GM18508 (cell line): ENCODE data around the gene PTPN12.
"Not testable (repeated sequence)": the region's sequence is repeated elsewhere in the genome, so short reads cannot be mapped to it uniquely, and the experiment has no call there.

Experiments
- ATAC-seq: cut with Tn5 transposase; IDR thresholded peaks from one replicate; pipeline ENCODE4 v1.9.1; 2021; ENCODE audit warnings: moderate number of reproducible peaks; ENCODE audit not compliant: insufficient read depth, unreplicated experiment

PTPN12 gene

DNA sequence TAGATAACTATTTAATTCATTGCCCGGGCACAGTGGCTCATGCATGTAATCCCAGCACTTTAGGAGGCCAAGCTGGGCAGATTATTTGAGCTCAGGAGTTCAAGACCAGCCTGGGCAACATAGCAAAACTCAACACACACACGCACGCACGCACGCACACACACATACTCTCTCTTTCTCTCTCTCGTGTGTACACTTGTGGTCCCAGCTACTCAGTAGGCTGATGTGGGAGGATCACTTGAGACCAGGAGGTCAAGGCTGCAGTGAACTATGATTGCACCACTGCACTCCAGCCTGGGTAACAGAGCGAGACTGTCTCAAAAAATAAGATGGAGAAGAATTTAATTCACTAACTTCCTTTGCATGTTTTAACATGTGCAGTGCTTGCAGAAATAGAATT, 38.1 kb downstream of the PTPN12 start:
- ATAC-seq = no peak

DNA sequence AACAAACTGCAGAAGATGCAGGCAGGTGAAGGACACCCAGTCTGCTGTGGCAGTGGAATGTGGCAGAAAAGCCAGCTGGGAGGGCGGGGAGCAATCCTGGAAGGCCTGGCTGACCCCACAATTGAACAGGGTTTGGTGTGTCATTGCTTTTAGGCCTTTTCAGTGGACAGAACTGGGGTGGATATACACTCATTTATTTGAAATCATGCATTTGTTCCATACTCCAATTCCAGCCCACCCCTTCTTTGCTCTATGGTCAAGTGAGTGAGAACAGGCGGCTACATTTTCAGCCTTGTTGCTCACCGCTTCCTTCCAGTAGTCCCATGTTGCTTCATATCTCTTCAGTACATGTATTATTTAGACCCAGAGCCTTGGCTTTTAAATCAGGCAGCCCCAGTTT, 39.8 kb downstream of the PTPN12 start:
- no peak for ATAC-seq

DNA sequence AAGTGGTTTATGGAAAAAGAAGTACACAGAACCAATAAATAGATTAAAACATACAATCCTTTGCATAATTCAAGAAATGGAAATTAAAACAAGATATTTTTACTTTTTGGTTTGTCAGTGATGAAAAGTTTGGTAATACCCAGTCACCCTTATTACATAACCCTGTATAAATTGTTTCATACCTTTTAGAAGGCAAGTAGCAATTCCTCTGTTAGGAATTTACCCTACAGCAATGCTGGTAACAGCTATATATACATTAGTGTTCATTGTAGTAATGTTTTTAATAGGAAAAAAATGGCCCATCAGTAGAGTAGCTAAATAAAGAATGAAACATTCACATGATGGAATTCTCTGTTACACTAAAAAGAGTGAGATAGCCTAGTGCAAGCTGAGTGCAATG, 42.7 kb downstream of the PTPN12 start:
- ATAC-seq = no peak

DNA sequence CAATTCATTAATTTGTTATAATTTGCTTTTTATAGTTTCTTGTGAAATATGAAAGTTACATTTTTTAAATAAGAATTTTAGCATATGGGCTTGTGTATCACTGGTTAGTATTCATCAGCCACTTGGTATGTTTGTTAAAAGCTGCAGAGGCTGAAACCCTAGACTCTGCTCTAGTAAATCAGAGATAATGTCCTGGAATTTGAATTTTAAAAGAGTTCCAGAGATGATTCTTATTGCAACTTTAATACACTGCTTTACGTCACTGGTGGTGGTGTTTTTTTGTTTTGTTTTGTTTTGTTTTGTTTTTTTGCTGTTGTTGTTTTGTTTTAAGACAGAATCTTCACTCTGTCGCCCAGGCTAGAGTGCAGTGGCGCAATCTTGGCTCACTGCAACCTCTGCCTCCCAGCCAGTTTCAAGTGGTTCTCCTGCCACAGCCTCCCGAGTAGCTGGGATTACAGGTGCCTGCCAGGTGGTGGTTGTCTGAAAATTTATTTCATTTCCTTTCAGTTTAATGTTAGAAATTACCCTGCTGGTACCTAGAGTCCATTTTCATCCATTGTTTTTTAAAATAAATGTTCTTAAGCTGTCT, 43.8 kb downstream of the PTPN12 start:
- ATAC-seq = no peak

GRCh38 chr7:77587272-77587671, 50.2 kb downstream of the PTPN12 start:
- no peak for ATAC-seq

DNA sequence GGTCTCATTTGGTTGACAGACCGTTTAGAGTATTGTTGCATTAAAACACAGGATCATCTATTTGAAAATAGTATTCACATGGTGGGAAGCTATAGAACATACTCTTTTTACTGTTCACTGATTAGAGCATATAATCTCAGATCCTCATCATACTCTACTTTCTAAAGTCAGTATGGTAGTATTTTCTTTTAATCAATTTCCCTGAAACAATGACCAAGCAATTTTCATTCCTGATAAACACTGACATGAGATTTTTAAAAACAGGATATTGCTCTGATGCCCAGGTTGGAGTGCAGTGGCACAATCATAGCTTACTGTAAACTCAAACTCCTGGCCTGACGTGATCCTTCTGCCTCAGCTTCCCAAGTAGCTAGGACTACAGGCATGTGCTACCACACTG, 63.9 kb downstream of the PTPN12 start:
- ATAC-seq = no peak

- no peak for ATAC-seq
Observed at GRCh38 chr7:77606562-77606961, 69.5 kb downstream of the PTPN12 start.

GRCh38 chr7:77619314-77619713, 82.2 kb downstream of the PTPN12 start:
- ATAC-seq = no peak

DNA sequence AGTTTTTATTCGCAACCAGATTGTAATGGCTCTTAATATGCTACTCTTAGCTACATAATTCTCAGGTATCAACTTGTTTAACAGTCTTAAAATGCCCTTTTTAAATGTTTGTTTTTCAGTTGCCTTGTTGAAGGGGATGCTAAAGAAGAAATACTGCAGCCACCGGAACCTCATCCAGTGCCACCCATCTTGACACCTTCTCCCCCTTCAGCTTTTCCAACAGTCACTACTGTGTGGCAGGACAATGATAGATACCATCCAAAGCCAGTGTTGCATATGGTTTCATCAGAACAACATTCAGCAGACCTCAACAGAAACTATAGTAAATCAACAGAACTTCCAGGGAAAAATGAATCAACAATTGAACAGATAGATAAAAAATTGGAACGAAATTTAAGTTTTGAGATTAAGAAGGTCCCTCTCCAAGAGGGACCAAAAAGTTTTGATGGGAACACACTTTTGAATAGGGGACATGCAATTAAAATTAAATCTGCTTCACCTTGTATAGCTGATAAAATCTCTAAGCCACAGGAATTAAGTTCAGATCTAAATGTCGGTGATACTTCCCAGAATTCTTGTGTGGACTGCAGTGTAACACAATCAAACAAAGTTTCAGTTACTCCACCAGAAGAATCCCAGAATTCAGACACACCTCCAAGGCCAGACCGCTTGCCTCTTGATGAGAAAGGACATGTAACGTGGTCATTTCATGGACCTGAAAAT, 89.7 kb downstream of the PTPN12 start:
- no peak for ATAC-seq

- no peak for ATAC-seq
Observed at GRCh38 chr7:77627309-77627676, 90.2 kb downstream of the PTPN12 start.

GRCh38 chr7:77629797-77630196, 92.7 kb downstream of the PTPN12 start:
- no peak for ATAC-seq

DNA sequence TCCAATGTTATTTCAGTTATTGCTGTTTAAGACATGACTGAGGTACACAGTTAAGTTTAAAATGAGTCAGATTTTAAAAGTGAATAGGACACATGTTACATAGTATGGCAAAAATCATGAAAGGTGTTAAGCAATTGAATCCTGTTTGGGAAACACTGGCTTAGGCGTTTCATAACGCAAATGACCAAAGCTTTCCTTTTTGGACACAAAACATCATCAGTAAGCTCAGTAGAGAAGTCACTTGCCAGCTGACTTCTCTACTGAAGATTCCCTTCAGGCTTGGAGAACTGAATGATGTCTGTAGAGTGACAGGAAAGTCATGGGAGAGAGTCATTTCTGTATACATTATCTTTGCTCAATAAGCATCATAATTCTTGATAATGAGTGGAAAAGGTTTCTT, 94.7 kb downstream of the PTPN12 start:
- no peak for ATAC-seq

DNA sequence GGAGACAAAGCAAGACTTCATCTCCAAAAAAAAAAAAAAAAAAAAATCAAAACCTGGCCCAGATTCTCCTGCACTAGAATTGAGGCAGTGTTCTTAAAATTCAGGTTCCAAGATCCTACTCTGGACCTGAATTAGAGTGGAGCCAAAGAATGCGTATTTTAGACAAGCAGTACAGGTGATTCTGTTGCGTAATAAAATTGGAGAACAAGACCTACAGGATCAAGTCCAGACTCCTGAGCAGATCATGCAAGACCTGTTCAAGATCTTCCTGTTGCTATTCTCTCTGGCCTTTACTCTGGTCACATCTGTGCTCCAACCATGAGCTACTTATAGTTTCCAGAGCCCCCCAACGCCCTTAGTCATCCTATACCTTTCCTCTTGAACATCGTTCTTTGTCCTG, 107.7 kb downstream of the PTPN12 start:
- no peak for ATAC-seq

- ATAC-seq = no peak
Observed at GRCh38 chr7:77648742-77649338, 111.7 kb downstream of the PTPN12 start.

DNA sequence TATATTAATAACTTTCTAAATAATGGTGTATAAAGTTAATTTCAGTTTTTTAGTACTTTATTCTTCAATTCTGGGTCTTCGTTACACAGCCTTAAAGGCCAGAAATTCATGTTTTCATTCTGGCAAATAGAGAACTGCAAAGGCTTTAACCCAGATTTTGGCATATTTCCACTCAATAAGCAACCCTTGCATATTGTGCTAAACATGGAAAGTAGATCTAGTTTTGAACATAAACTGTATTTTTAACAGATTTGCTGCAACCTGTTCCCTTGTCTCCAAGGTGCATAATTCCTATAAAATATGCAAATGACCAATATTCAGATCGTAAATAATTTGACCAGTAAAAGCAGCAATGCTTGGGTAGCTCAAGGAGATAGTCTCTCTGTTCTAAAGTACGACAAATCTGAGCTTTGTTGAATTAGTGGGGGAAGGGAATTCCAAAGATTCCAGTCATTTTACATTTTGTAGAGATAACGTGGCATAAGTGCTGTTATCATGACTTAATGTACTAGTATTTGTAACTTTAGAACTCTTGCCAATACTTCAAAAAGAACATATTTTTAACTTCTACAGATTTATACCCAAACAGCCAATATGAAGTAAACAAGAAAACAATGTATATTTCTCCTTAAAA, 112.7 kb downstream of the PTPN12 start:
- no peak for ATAC-seq

GRCh38 chr7:77651575-77652162, 114.6 kb downstream of the PTPN12 start:
- ATAC-seq = no peak

DNA sequence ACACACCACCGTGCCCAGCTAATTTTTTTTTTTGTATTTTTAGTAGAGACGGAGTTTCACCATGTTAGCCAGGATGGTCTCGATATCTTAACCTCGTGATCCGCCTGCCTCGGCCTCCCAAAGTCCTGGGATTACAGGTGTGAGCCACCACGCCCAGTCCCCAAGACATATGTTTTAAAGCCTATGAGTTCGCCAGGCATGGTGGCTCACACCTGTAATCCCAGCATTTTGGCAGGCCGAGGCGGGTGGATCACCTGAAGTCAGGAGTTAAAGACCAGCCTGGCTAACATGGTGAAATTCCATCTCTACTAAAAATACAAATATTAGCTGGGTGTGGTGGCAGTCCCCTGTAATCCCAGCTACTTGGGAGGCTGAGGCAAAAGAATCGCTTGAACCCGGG, 115.7 kb downstream of the PTPN12 start:
- ATAC-seq = not testable (repeated sequence)

GRCh38 chr7:77653572-77653971, 116.5 kb downstream of the PTPN12 start:
- no peak for ATAC-seq

DNA sequence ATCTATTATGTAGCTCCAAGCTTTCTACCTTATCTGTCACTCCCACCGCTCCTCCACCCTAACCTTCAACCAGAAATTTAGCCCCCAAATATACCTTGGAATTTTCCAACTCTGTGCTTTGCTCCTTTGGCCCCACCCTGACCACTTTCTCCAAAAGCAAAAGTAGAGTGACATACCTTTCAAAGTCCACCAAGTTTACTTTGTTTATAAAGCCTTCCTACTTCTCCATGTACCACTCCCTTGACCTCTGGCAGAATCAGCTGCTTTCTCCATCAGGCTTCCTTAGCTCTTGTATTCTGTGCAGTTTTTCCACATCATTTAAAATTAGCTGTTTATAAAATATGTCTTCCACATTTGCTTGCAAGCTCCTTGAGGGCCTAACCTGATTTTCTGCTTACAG, 118.3 kb downstream of the PTPN12 start:
- ATAC-seq = no peak

DNA sequence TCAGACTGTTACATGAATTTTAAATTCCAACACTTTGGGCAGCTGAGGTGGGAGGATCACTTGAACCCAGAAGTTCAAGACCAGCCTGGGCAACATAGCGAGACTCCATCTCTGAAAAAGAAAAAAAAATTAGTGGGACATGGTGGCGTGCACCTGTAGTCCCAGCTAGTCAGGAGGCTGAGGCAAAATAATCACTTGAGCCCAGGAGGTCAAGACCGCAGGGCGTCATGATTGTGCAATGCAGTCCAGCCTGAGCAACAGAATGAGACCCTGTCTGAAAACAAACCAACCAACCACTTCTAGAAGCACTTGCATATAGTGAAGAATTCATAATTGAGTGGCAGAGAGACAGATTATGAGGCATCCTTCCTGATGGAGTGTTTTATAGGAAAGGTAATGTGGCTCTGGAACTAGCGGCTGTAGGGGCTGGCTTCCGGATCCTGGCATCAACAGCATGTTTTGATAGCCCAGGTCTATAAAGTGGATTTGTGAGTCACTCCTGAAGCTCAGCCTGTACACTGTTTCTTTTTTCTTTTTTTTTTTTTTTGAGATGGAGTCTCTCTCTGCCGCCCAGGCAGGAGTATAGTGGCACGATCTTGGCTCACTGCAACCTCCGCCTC, 118.9 kb downstream of the PTPN12 start:
- ATAC-seq = no peak
